ENCODE data around the gene THOP1. TPM values are rescaled to one million over a fixed set of nuclear protein-coding genes. Genes with fewer than 3 reads are reported as not detected.
"Not testable (repeated sequence)": the region's sequence is repeated elsewhere in the genome, so short reads cannot be mapped to it uniquely, and the experiment has no call there.

Gene THOP1
- total RNA-seq, 1 donor from 2014 or later, result 67.3 TPM

- intact Hi-C loops (cut with DNase I), result no loop called here
- Histone ChIP-seq H3K36me3 (peaks cover 15 to 20% of the 10 kb centered on the region in 2 donors), H3K9me3 (no peaks in the 10 kb centered on the region), H3K27ac (no peak overlapping the region), H3K27me3 (no peaks in the 10 kb centered on the region), H3K4me1 (peaks cover 6% of the 10 kb centered on the region in 2 donors), H3K4me3 (no peak overlapping the region)
- DNase-seq (ENCODE audit: low spot score in 2 of 2), result no peak
- TF ChIP-seq CTCF (IDR thresholded peaks at IDR 0.05), result no peak
These were observed 4.9 kb downstream of the THOP1 start for GRCh38 chr19:2790194-2790556.

- no peak for DNase-seq (ENCODE audit: low spot score in 2 of 2)
- H3K4me1 ChIP-seq, result peaks cover 6% of the 10 kb centered on the region in 2 donors
- H3K36me3 ChIP-seq, result peaks cover 18 to 20% of the 10 kb centered on the region in 2 donors
- no peak overlapping the region for H3K27ac ChIP-seq
- intact Hi-C loops (cut with DNase I), result no loop called here
- TF ChIP-seq CTCF (IDR thresholded peaks at IDR 0.05), result no peak
- H3K4me3 ChIP-seq, result no peak overlapping the region
- H3K9me3 ChIP-seq, result no peaks in the 10 kb centered on the region
- H3K27me3 ChIP-seq, result no peaks in the 10 kb centered on the region
These were observed 5.4 kb downstream of the THOP1 start for GRCh38 chr19:2790557-2791271.

- no peak overlapping the region for H3K27ac ChIP-seq
These were observed 6.1 kb downstream of the THOP1 start for GRCh38 chr19:2791440-2791839.

GRCh38 chr19:2791876-2792275 lies 6.6 kb downstream of the THOP1 start:
- no peak overlapping the region for H3K4me3 ChIP-seq
- no peaks in the 10 kb centered on the region for H3K9me3 ChIP-seq
- TF ChIP-seq CTCF (IDR thresholded peaks at IDR 0.05), result no peak
- no peak overlapping the region for H3K27ac ChIP-seq
- H3K36me3 ChIP-seq, result peaks cover 20 to 23% of the 10 kb centered on the region in 2 donors
- H3K27me3 ChIP-seq, result no peaks in the 10 kb centered on the region
- no peaks in the 10 kb centered on the region for H3K4me1 ChIP-seq
- DNase-seq (ENCODE audit: low spot score in 2 of 2), result no peak
- intact Hi-C loops (cut with DNase I), result no loop called here

More at GRCh38 chr19:2791440-2791839, 6.1 kb downstream of the THOP1 start:
- Histone ChIP-seq H3K4me1 (no peaks in the 10 kb centered on the region), H3K27me3 (no peaks in the 10 kb centered on the region), H3K36me3 (peaks cover 20 to 23% of the 10 kb centered on the region in 2 donors), H3K9me3 (no peaks in the 10 kb centered on the region), H3K4me3 (no peak overlapping the region)
- intact Hi-C loops (cut with DNase I), result no loop called here
- DNase-seq (ENCODE audit: low spot score in 2 of 2), result no peak
- no peak for TF ChIP-seq CTCF (IDR thresholded peaks at IDR 0.05)

GRCh38 chr19:2792666-2793065 lies 7.4 kb downstream of the THOP1 start:
- H3K27ac ChIP-seq; H3K27me3 ChIP-seq; intact Hi-C loops (cut with DNase I); H3K9me3 ChIP-seq; H3K4me3 ChIP-seq; DNase-seq (ENCODE audit: low spot score in 2 of 2); H3K4me1 ChIP-seq: not testable (repeated sequence)
- H3K36me3 ChIP-seq, result peaks cover 22 to 23% of the 10 kb centered on the region in 2 donors

GRCh38 chr19:2793126-2793525 lies 7.8 kb downstream of the THOP1 start:
- H3K4me1 ChIP-seq, result no peaks in the 10 kb centered on the region
- H3K36me3 ChIP-seq, result peaks cover 22 to 24% of the 10 kb centered on the region in 2 donors
- intact Hi-C loops (cut with DNase I), result no loop called here
- DNase-seq (ENCODE audit: low spot score in 2 of 2), result no peak
- H3K4me3 ChIP-seq, result no peak overlapping the region
- H3K27ac ChIP-seq, result no peak overlapping the region
- no peak for TF ChIP-seq CTCF (IDR thresholded peaks at IDR 0.05)
- H3K27me3 ChIP-seq, result no peaks in the 10 kb centered on the region
- no peaks in the 10 kb centered on the region for H3K9me3 ChIP-seq
